ENCODE data around the gene CTNND2.

The CTNND2 gene

GRCh38 chr5:11397549-11397948 lies 506.7 kb downstream of the CTNND2 start:
- no peaks in the 10 kb centered on the region for H3F3A ChIP-seq (ENCODE audit: control insufficient read depth, insufficient read depth)
- no peaks in the 10 kb centered on the region for H3K27me3 ChIP-seq (ENCODE audit: control insufficient read depth, low read length)
- TF ChIP-seq EZH2phosphoT487 (IDR thresholded peaks at IDR 0.05; ENCODE audit: borderline replicate concordance, low read length): no peak
- TF ChIP-seq, protein P1, sequence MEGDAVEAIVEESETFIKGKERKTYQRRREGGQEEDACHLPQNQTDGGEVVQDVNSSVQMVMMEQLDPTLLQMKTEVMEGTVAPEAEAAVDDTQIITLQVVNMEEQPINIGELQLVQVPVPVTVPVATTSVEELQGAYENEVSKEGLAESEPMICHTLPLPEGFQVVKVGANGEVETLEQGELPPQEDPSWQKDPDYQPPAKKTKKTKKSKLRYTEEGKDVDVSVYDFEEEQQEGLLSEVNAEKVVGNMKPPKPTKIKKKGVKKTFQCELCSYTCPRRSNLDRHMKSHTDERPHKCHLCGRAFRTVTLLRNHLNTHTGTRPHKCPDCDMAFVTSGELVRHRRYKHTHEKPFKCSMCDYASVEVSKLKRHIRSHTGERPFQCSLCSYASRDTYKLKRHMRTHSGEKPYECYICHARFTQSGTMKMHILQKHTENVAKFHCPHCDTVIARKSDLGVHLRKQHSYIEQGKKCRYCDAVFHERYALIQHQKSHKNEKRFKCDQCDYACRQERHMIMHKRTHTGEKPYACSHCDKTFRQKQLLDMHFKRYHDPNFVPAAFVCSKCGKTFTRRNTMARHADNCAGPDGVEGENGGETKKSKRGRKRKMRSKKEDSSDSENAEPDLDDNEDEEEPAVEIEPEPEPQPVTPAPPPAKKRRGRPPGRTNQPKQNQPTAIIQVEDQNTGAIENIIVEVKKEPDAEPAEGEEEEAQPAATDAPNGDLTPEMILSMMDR (IDR thresholded peaks at IDR 0.05; ENCODE audit: low read depth, low read length, poor library complexity, severe bottlenecking): no peak
- no peaks in the 10 kb centered on the region for H3K4me1 ChIP-seq (ENCODE audit: control insufficient read depth, low read length)
- H3K9me2 ChIP-seq (replicated peaks; ENCODE audit: control insufficient read depth, low read length): no peaks in the 10 kb centered on the region
- H3K4me2 ChIP-seq (ENCODE audit: low read length): no peak overlapping the region
- no peaks in the 10 kb centered on the region for H3K9me3 ChIP-seq (ENCODE audit: control insufficient read depth, insufficient read depth, low read length)
- no peak overlapping the region for H3K4me3 ChIP-seq (ENCODE audit: low read length)
- H3K36me3 ChIP-seq (ENCODE audit: control insufficient read depth, low read length): no peaks in the 10 kb centered on the region
- H3K27ac ChIP-seq (ENCODE audit: low read depth, low read length): no peak overlapping the region
- H4K20me1 ChIP-seq (ENCODE audit: control insufficient read depth, insufficient read depth, low read depth, low read length): no peaks in the 10 kb centered on the region
- no peaks in the 10 kb centered on the region for H3K79me2 ChIP-seq (ENCODE audit: control insufficient read depth, low read length)

DNA sequence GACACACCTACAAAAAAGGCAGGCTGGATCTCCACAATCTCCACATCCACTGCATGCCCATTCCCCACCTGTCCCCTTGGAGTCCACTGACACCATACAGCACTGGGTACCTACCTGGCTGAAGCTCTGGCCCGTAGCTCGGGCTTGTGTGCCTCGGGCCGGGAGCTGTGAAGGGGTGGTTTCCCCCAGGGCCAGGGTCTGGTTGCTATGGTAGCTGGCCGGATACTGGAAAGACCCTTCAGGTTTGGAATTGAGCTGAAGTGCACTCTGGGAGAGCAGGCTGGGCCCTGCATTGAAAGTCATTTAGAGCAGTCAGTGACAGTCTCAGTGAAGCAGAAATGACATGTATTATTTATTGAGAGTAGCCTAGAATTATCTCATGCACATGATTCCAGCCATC lies 507.3 kb downstream of the CTNND2 start:
- H3K4me2 ChIP-seq (ENCODE audit: low read length): no peak overlapping the region
- no peak for TF ChIP-seq EZH2phosphoT487 (IDR thresholded peaks at IDR 0.05; ENCODE audit: borderline replicate concordance, low read length)
- TF ChIP-seq, protein P1 (IDR thresholded peaks at IDR 0.05; ENCODE audit: low read depth, low read length, poor library complexity, severe bottlenecking): no peak

DNA sequence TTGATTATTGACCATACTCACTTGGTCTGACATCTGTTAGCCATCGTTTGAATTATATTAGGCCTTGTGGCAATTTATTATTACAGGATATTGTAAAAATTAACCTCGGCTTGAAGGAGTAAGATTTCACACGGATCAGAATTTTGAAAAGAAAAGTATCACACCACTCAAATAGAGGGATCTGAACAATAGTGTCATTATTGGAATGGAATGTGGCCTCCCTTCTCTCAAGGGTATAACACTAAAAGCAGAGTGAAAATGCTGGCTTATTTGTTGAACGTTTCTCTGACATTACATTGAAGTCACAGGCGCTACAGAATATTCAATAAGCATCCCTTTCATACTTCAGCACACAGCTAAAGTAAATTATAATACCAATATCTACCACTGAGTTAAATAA lies 509.3 kb downstream of the CTNND2 start:
- no peaks in the 10 kb centered on the region for H3K4me1 ChIP-seq (ENCODE audit: control insufficient read depth, low read length)
- TF ChIP-seq, protein P1 (IDR thresholded peaks at IDR 0.05; ENCODE audit: low read depth, low read length, poor library complexity, severe bottlenecking): no peak
- no peak for TF ChIP-seq EZH2phosphoT487 (IDR thresholded peaks at IDR 0.05; ENCODE audit: borderline replicate concordance, low read length)
- H3K9me3 ChIP-seq (ENCODE audit: control insufficient read depth, insufficient read depth, low read length): no peaks in the 10 kb centered on the region
- no peak overlapping the region for H3K4me2 ChIP-seq (ENCODE audit: low read length)
- H3K4me3 ChIP-seq (ENCODE audit: low read length): no peak overlapping the region
- H3K79me2 ChIP-seq (ENCODE audit: control insufficient read depth, low read length): no peaks in the 10 kb centered on the region
- no peak overlapping the region for H3K27ac ChIP-seq (ENCODE audit: low read depth, low read length)
- no peaks in the 10 kb centered on the region for H3K36me3 ChIP-seq (ENCODE audit: control insufficient read depth, low read length)
- no peaks in the 10 kb centered on the region for H4K20me1 ChIP-seq (ENCODE audit: control insufficient read depth, insufficient read depth, low read depth, low read length)
- H3K27me3 ChIP-seq (ENCODE audit: control insufficient read depth, low read length): no peaks in the 10 kb centered on the region
- H3K9me2 ChIP-seq (replicated peaks; ENCODE audit: control insufficient read depth, low read length): no peaks in the 10 kb centered on the region
- H3F3A ChIP-seq (ENCODE audit: control insufficient read depth, insufficient read depth): no peaks in the 10 kb centered on the region

More for the DNA sequence above, 507.3 kb downstream of the CTNND2 start:
- Histone ChIP-seq H3K27ac (ENCODE audit: low read depth, low read length) (no peak overlapping the region), H4K20me1 (ENCODE audit: control insufficient read depth, insufficient read depth, low read depth, low read length) (no peaks in the 10 kb centered on the region), H3K27me3 (ENCODE audit: control insufficient read depth, low read length) (no peaks in the 10 kb centered on the region), H3F3A (ENCODE audit: control insufficient read depth, insufficient read depth) (no peaks in the 10 kb centered on the region), H3K9me2 (replicated peaks; ENCODE audit: control insufficient read depth, low read length) (no peaks in the 10 kb centered on the region), H3K4me1 (ENCODE audit: control insufficient read depth, low read length) (no peaks in the 10 kb centered on the region), H3K9me3 (ENCODE audit: control insufficient read depth, insufficient read depth, low read length) (no peaks in the 10 kb centered on the region), H3K36me3 (ENCODE audit: control insufficient read depth, low read length) (no peaks in the 10 kb centered on the region), H3K4me3 (ENCODE audit: low read length) (no peak overlapping the region), H3K79me2 (ENCODE audit: control insufficient read depth, low read length) (no peaks in the 10 kb centered on the region)

All from DOHH2 (cell line).